Neutrophil (primary cell): ENCODE data around the gene VSIG8.

Experiments
- H3K27ac ChIP-seq: fragments of 200-600 bp; sonication (generic); 2 replicates; pipeline ENCODE4 v1.5.1; 2016; ENCODE audit warnings: mild to moderate bottlenecking, moderate library complexity
- H3K27me3 ChIP-seq: fragments of 200-600 bp; sonication (generic); 2 replicates; pipeline ENCODE4 v1.6.0; 2016; ENCODE audit warnings: mild to moderate bottlenecking
- H3K36me3 ChIP-seq: fragments of 200-600 bp; sonication (generic); 2 replicates; pipeline ENCODE4 v1.5.1; 2017
- H3K4me1 ChIP-seq, 2 experiments: fragments of 200-600 bp in 1 of 2; sonication (generic) in 1 of 2; 1 replicate in 1 of 2; 2 replicates in 1 of 2; pipeline versions ENCODE4 v1.5.1 to v1.6.1; 2013 to 2016; ENCODE audit warnings: low read depth in 1 of 2, low read length in 1 of 2, mild to moderate bottlenecking in 1 of 2, moderate library complexity in 1 of 2; ENCODE audit not compliant: control insufficient read depth in 1 of 2, insufficient read depth in 1 of 2
- H3K4me3 ChIP-seq, 2 experiments: fragments of 200-600 bp in 1 of 2; sonication (generic) in 1 of 2; 1 replicate in 1 of 2; 2 replicates in 1 of 2; pipeline ENCODE4 v1.5.1; 2013 to 2016; ENCODE audit warnings: low read depth in 1 of 2, low read length in 1 of 2, mild to moderate bottlenecking in 1 of 2, moderate library complexity in 1 of 2
- H3K9me3 ChIP-seq: fragments of 200-600 bp; sonication (generic); 2 replicates; pipeline ENCODE4 v1.5.1; 2016
- TF ChIP-seq, protein P1 (sequence below): fragments of 200-600 bp; sonication (generic); IDR thresholded peaks from 2 replicates; pipeline ENCODE4 v1.5.1; 2016; ENCODE audit warnings: antibody characterized with exemption

Gene VSIG8

DNA sequence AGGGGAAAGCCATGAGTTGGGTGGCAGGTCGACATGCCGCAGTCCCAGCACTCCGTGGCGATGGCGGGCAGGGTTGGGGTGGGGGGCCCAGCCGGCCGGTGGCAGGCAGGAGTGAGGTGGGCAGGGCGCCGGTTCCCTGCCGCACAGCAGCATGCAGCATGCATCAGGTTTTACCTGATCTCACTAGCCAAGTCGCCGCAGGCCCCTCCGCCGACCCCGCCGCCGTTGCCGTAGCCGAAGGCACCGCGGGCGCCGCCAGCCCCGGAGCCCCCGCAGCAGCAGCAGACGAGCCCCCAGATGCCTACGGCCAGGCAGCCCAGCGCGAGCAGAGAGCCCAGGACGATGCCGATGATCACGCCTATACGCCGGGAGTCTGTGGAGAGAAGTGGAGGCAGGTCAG is 6.7 kb downstream of the VSIG8 start:
- H3K4me3 ChIP-seq, result no peak overlapping the region
- H3K9me3 ChIP-seq, result no peaks in the 10 kb centered on the region
- H3K36me3 ChIP-seq, result no peaks in the 10 kb centered on the region
- H3K4me1 ChIP-seq, result peaks cover 12 to 15% of the 10 kb centered on the region in 2 experiments
- no peak overlapping the region for H3K27ac ChIP-seq
- peaks cover 22% of the 10 kb centered on the region for H3K27me3 ChIP-seq
- TF ChIP-seq, protein P1, sequence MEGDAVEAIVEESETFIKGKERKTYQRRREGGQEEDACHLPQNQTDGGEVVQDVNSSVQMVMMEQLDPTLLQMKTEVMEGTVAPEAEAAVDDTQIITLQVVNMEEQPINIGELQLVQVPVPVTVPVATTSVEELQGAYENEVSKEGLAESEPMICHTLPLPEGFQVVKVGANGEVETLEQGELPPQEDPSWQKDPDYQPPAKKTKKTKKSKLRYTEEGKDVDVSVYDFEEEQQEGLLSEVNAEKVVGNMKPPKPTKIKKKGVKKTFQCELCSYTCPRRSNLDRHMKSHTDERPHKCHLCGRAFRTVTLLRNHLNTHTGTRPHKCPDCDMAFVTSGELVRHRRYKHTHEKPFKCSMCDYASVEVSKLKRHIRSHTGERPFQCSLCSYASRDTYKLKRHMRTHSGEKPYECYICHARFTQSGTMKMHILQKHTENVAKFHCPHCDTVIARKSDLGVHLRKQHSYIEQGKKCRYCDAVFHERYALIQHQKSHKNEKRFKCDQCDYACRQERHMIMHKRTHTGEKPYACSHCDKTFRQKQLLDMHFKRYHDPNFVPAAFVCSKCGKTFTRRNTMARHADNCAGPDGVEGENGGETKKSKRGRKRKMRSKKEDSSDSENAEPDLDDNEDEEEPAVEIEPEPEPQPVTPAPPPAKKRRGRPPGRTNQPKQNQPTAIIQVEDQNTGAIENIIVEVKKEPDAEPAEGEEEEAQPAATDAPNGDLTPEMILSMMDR, result no peak

DNA sequence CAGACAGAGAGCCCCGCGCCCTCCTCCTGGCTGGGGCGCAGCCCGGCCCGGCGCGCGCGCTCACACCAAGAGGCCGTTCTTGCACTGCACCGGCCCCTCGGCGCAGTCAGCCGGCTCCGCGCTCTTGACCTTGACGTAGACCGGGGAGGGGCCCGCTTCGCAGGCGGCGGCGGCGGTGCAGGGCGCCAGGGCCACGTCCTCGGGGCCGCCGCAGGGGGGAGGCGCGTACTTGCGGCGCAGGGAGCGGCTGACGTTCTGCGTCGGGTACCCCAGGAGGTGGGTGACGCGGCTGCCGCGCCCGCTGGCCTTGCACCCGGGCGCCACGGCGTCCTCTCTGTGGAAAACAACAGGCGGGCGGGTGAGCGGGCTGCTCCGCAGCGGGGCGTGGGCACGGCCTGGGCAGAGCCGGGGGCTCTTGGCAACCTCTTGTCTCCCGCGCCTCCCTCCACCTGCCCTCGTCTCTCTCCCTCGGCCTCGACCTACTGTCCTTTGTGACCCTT is 7.7 kb downstream of the VSIG8 start:
- Histone ChIP-seq H3K4me3 (peak overlapping the region; percentile 57 to 72), H3K4me1 (peaks cover 18 to 22% of the 10 kb centered on the region in 2 experiments), H3K27ac (peak overlapping the region; percentile 32), H3K36me3 (no peaks in the 10 kb centered on the region), H3K27me3 (peaks cover 22% of the 10 kb centered on the region), H3K9me3 (no peaks in the 10 kb centered on the region)
- TF ChIP-seq, protein P1, result peak; percentile 44

DNA sequence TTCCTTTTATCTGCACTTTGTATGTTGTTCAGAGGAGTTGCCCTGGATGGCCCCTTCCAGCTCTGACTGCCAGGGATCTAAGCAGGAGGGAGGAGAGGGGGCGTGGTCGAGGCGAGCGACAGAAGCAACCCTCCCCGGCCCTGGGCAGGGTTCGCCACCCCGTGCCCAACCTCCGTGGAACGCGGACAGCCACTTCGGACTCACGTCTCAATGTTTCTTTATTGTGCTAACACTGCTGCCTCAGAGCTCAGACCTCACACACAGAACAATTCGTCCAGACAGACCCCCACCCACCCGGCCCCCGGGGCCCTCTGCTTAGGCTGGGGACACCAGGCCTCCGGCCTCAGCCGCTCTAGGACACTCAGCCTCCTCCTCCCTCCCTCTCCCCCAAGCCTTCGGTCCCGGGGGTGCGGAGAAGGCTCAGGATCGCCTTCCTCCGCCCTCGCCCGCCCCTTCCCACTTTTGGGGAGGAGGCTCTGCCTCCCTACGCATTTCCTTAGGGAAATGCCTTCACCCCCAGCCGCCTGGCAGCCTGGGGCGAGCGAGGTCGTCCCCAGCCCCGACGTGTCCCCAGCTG is 8.3 kb downstream of the VSIG8 start:
- H3K27me3 ChIP-seq, result peaks cover 22% of the 10 kb centered on the region
- TF ChIP-seq, protein P1, result no peak
- peak overlapping the region; percentile 32 for H3K27ac ChIP-seq
- H3K4me1 ChIP-seq, result peaks cover 23 to 27% of the 10 kb centered on the region in 2 experiments
- H3K36me3 ChIP-seq, result no peaks in the 10 kb centered on the region
- H3K9me3 ChIP-seq, result no peaks in the 10 kb centered on the region
- peak overlapping the region; percentile 57 to 72 for H3K4me3 ChIP-seq

DNA sequence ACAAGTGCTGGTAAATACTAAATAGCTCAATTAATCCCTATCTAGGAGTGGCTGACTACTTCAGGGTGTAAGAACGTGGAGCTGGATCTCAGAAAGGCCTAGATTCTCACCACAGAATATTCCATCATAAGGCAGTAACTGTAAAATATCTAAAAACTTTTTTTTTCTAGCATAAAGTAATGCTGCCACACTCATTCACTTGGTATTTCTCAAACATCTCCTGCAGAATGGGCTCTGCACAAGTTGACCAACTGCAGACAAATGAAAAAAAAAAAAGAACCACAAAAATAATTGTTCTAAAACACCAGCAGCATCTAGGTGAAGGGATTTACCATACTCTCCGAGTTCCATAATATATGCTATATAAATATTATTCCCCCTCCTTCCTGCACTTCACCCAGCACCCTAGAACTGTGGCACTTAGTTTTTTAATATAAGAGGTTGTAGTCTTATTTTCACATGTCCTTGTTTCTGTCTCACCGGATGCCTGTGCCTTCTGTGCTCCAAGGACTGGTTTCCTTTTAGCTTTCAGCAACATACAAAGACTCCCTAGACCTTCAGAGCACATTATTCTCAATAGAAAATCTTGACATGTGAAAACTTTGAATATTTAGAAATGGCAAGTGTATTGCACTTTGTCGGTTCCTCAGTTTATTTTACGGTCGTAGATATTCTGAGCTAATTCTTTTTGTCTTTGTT is 8.9 kb downstream of the VSIG8 start:
- H3K9me3 ChIP-seq, result no peaks in the 10 kb centered on the region
- peaks cover 23 to 27% of the 10 kb centered on the region in 2 experiments for H3K4me1 ChIP-seq
- H3K36me3 ChIP-seq, result no peaks in the 10 kb centered on the region
- H3K4me3 ChIP-seq, result peak overlapping the region in 1 of 2 experiments; percentile 57
- TF ChIP-seq, protein P1, result no peak
- H3K27ac ChIP-seq, result no peak overlapping the region
- peaks cover 22% of the 10 kb centered on the region for H3K27me3 ChIP-seq

DNA sequence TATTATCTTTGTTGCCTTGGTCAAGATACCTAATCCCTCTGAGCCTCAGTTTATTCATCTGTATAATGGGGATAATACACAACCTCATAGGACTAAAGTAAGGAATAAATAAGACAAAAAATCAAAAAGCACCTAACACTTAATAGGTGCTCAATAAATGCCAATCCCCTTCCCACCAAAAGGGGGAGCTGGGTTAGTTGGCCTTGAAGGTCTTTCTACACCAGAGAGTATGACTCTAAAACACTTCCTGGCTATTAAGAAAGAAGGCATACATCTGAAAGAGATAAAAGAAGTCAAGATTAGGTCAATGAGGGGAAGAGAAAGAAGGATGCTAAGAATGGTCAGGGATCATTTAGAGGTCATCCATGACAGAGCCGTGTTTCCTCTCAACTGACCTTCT is 11.1 kb downstream of the VSIG8 start:
- no peak overlapping the region for H3K4me3 ChIP-seq
- TF ChIP-seq, protein P1, result no peak
- peaks cover 28 to 34% of the 10 kb centered on the region in 2 experiments for H3K4me1 ChIP-seq
- no peaks in the 10 kb centered on the region for H3K9me3 ChIP-seq
- no peak overlapping the region for H3K27ac ChIP-seq
- peaks cover 22% of the 10 kb centered on the region for H3K27me3 ChIP-seq
- no peaks in the 10 kb centered on the region for H3K36me3 ChIP-seq
